AG04450 (cell line): ENCODE data around the gene MRPL27. TPM values are rescaled to one million over a fixed set of nuclear protein-coding genes. Genes with fewer than 3 reads are reported as not detected.

Experiments
- CTCF ChIA-PET: fragments of 300-600, 350-600 bp; formaldehyde crosslinking; extraction: SDS; loops from one replicate; lab custom pipeline; 2022; ENCODE audit warnings: antibody characterized with exemption, inconsistent platforms; lab: Charles Lee
- POLR2A ChIA-PET: fragments of 350-600 bp; formaldehyde crosslinking; extraction: SDS; loops from one replicate; lab custom pipeline; 2021; ENCODE audit warnings: antibody characterized with exemption, inconsistent platforms; lab: Yijun Ruan, JAX
- DNase-seq: peaks from one replicate; pipeline ENCODE4 v3.0.0-alpha.2; 2011; ENCODE audit warnings: low read depth, low spot score
- H3K27ac ChIP-seq: one replicate; pipeline ENCODE4 v1.5.1; 2012; ENCODE audit warnings: low read depth, low read length, control low read depth
- H3K27me3 ChIP-seq: one replicate; pipeline ENCODE4 v1.6.0; 2012; ENCODE audit warnings: low read length; ENCODE audit not compliant: control insufficient read depth, insufficient read depth
- H3K4me3 ChIP-seq: 2 replicates; pipeline ENCODE4 v1.5.1; 2011; ENCODE audit warnings: mild to moderate bottlenecking, low read depth, low read length, control low read depth
- H3K9me3 ChIP-seq: 2 replicates; pipeline ENCODE4 v1.5.1; 2012; ENCODE audit warnings: low read length; ENCODE audit not compliant: control insufficient read depth, insufficient read depth
- CTCF ChIP-seq: IDR thresholded peaks from 2 replicates; pipeline ENCODE4 v1.5.1; 2011; ENCODE audit warnings: low read depth, low read length, control low read depth, inconsistent platforms
- polyA plus RNA-seq: library from polyadenylated mRNA; depleted of rRNA; stranded (reverse); fragments of >200 nt; gene quantifications from 2 replicates; pipeline ENCODE4 v1.2.3, GENCODE V29; 2011

MRPL27 gene
- polyA plus RNA-seq, 1 experiment = 106 TPM

DNA sequence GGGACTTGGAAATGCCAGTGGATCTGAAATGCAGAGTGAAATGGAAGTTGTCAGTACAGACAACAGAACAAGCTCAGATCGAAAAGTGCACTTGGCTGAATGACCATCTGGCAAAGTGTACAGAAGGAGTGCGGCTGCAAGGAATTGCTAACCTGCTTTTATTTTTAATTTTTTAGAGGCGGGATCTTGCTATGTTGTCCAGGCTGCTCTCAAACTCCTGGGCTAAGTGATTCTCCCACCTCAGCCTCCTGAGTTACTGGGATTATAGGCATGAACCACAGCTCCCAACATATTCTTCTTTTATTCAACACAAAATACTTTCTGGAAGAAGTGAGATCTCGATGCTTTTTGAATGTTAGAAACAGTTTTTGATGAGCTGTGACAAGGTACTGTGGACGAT is 20.7 kb upstream of the MRPL27 start:
- no peak overlapping the region for H3K27ac ChIP-seq
- no peak for TF ChIP-seq CTCF
- H3K27me3 ChIP-seq = no peaks in the 10 kb centered on the region
- ChIA-PET CTCF (no interaction called here), POLR2A (no interaction called here)
- no peak for DNase-seq
- peaks cover 4% of the 10 kb centered on the region; the same call in 1 of the 2 replicates for H3K9me3 ChIP-seq
- H3K4me3 ChIP-seq = no peak overlapping the region

- POLR2A ChIA-PET = no interaction called here
- Histone ChIP-seq H3K27ac (no peak overlapping the region), H3K4me3 (no peak overlapping the region), H3K27me3 (no peaks in the 10 kb centered on the region), H3K9me3 (peaks cover 4% of the 10 kb centered on the region; the same call in 1 of the 2 replicates)
- TF ChIP-seq CTCF = no peak
- CTCF ChIA-PET = interaction anchor here (1.3 kb wide), 1 partner anchor 30 kb away, joined by 3 read pairs; no protein-coding TSS in a partner anchor
- no peak for DNase-seq
Measured at GRCh38 chr17:50392621-50393020, 19.6 kb upstream of the MRPL27 start.

DNA sequence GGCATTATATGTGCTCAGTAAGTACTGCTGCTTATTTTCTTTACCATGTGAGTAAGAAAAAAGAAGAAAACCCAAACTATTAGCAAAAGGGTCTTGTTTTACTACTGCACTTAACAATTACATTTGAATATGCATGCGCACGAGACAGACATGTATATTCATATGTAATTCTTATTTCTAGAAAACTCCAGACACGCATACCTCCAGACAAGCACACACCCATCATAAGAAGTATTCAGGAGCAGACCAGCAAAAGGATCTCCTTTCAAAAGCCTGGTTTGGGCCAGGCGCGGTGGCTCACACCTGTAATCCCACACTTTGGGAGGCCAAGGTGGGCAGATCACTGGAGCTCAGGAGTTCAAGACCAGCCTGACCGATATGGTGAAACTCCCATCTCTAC is 16.6 kb upstream of the MRPL27 start:
- CTCF ChIA-PET = interaction anchor here (1.3 kb wide), 1 partner anchor 7 kb away, joined by 10 read pairs; the partner anchor contains the start of gene LRRC59
- H3K27me3 ChIP-seq = no peaks in the 10 kb centered on the region

DNA sequence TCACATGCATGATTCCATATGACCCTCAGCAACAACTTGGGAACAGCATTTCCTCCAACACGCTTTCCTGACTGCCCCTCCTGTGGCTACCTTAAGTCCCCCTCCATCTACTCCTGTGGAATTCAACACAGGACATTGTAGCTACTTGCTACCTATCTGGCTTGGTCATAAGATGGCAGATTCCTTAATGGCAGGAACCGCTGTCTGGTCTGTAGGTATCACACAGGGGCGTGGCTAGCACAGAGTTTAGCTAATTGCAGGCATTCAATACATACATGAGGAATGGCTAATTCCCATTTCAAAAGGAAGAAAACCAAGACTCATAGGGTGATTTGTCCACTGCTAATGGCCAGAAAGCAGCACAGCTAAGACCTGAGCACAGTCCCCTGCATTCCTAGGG is 15.7 kb upstream of the MRPL27 start:
- POLR2A ChIA-PET = interaction anchor here (0.8 kb wide), 1 partner anchor 9 kb away, joined by 4 read pairs; no protein-coding TSS in a partner anchor
- DNase-seq = no peak

More for the DNA sequence above, 16.6 kb upstream of the MRPL27 start:
- Histone ChIP-seq H3K27ac (no peak overlapping the region), H3K9me3 (no peaks in the 10 kb centered on the region), H3K4me3 (no peak overlapping the region)
- TF ChIP-seq CTCF = no peak
- DNase-seq = no peak
- POLR2A ChIA-PET = interaction anchor here (1.4 kb wide), 1 partner anchor 8 kb away, joined by 10 read pairs; no protein-coding TSS in a partner anchor

More for the DNA sequence above, 15.7 kb upstream of the MRPL27 start:
- CTCF ChIA-PET = interaction anchor here (0.7 to 1.3 kb wide), 3 partner anchors 8 to 27 kb away, joined by 3 to 10 read pairs (median 5); partner anchors contain the start of gene LRRC59
- H3K9me3 ChIP-seq = no peaks in the 10 kb centered on the region
- no peaks in the 10 kb centered on the region for H3K27me3 ChIP-seq
- H3K4me3 ChIP-seq = no peak overlapping the region
- TF ChIP-seq CTCF = no peak
- H3K27ac ChIP-seq = no peak overlapping the region
